GM12891 (cell line): ENCODE measurements around the gene GPR162.

Experiments
- PAX5 ChIP-seq: IDR thresholded peaks from 2 replicates; pipeline ENCODE4 v1.6.1; 2011; ENCODE audit warnings: low read length, moderate library complexity, mild to moderate bottlenecking; ENCODE audit not compliant: insufficient read depth, severe bottlenecking
- POLR2A ChIP-seq: IDR thresholded peaks from 2 replicates; pipeline ENCODE4 v1.6.1; 2011; ENCODE audit warnings: low read depth, low read length, control low read depth
- POLR2AphosphoS5 ChIP-seq: IDR thresholded peaks from 2 replicates; pipeline ENCODE4 v1.6.1; 2011; ENCODE audit warnings: low read depth, low read length, control low read depth
- POU2F2 ChIP-seq: IDR thresholded peaks from 2 replicates; pipeline ENCODE4 v1.6.1; 2011; ENCODE audit warnings: low read depth, mild to moderate bottlenecking, control low read depth, low read length, moderate library complexity
- SPI1 ChIP-seq: IDR thresholded peaks from 2 replicates; pipeline ENCODE4 v1.6.1; 2011; ENCODE audit warnings: low read depth, low read length, control low read depth
- TAF1 ChIP-seq: IDR thresholded peaks from 2 replicates; pipeline ENCODE4 v1.6.1; 2011; ENCODE audit warnings: low read depth, low read length, control low read depth

GRCh38 chr12:6832125-6832524 lies 10.5 kb downstream of the GPR162 start:
- TF ChIP-seq POLR2A (no peak), TAF1 (no peak), POLR2AphosphoS5 (no peak), SPI1 (no peak), POU2F2 (no peak), PAX5 (no peak)
